Stimulated activated CD4-positive, alpha-beta T cell treated with anti-CD3 and anti-CD28 coated beads, Interleukin-4, amount 100 ng/mL, for 1 hour (primary cell): ENCODE data around the gene TTC28.
"Not testable (repeated sequence)": the region's sequence is repeated elsewhere in the genome, so short reads cannot be mapped to it uniquely, and the experiment has no call there.

ENCODE experiments used
- DNase-seq: peaks from one replicate; pipeline ENCODE4 v3.0.0-alpha.2; 2020

The TTC28 gene

DNA sequence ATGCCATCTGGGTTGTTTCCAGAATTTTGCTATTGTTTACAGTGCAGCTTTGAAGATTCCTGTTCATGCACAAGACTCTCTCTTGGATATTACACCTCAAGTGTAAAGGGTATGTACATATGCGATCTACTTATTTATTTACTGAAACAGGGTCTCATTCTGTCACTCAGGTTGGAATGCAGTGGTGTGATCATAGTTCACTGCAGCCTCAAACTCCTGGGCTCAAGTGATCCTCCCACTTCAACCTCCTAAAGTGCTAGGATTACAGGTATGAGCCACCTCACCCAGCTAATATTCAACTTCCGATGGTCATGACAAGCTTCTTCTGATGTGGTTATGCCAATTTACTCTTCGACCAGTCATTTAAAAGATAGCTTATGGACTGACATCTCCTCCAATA, 602.5 kb downstream of the TTC28 start:
- no peak for DNase-seq

GRCh38 chr22:28075358-28075981, 604.2 kb downstream of the TTC28 start:
- DNase-seq, result no peak

GRCh38 chr22:28074526-28074925, 605.1 kb downstream of the TTC28 start:
- no peak for DNase-seq

DNA sequence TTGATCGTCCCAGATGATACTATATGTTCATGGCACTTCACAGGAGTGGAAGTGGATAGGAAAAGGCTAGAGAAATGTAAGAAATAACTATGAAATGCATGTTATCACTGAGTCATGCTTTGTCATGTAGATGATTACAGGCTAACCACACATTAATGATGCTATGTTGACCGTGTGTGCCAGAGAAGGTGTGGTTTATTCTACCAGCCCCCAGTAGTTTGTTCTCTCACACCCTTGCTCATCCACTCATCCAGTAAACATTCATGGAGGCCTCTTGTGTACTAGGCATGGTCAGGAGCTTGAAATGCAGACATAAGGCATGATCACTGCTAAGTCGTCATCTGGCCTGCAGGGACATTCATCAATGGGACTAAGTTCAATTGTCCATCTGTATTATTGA, 607.6 kb downstream of the TTC28 start:
- no peak for DNase-seq

DNA sequence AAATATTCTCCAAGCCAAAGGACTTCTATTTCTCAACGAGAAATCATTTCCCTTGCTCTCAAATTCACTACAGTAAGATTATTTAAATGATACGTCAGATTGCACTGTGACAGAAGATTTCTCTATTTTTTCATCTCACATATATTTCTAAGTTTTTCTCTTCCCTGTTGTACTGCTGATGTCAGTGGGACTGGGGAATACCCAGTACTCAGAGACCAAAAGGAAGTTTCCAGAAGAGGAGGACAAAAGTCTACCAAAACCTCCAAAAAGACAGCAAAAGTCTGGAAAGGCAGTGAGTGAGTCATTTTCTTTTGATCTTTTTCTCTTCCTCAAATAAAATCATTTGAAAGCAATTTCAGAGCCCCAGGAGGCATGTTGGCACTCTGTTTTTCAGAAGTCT, 610.8 kb downstream of the TTC28 start:
- DNase-seq, result no peak

DNA sequence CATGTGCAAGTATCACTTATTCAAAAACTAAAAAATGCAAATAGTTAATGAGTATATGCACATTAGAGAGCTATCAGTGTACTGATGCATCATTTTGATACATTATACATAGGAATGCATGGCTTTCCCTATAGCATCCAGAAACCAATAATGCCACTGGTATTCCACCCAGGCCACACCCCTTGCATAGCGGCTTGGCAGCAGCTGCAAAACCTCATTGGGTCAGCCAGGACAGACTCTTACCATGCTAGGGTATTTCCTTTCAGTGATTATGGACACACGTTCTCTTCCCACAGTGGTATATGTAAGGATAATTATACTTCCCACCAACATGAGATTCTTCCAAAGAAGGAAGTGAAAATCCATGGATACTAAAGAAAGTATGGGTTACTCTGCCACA, 614.7 kb downstream of the TTC28 start:
- no peak for DNase-seq

- DNase-seq, result no peak
Observed at GRCh38 chr22:28063656-28064055, 616.0 kb downstream of the TTC28 start.

DNA sequence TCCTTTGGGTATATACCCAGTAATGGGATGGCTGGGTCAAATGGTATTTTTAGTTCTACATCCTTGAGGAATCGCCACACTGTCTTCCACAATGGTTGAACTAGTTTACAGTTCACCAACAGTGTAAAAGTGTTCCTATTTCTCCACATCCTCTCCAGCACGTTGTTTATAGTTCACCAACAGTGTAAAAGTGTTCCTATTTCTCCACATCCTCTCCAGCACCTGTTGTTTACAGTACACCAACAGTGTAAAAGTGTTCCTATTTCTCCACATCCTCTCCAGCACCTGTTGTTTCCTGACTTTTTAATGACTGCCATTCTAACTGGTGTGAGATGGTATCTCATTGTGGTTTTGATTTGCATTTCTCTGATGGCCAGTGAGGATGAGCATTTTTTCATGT, 619.0 kb downstream of the TTC28 start:
- not testable (repeated sequence) for DNase-seq

GRCh38 chr22:28058036-28058435, 621.6 kb downstream of the TTC28 start:
- no peak for DNase-seq

DNA sequence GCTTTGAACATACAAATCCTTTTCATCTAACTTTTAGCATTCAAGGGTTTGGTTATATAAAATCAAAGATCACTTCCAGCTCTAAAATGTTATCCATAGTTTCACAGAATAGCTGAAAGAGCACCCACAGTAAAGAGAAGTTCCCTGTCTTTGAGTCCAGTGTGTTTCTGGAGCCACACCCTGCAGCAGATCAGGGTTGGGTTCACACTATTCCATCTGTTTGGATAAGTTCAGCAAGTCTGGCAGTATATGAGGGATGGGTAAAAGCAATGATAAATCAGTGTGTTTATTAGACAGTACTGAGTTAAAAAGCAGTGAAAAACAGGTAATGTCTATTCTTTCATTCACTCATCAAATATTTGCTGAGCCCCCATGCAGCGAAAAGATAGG, 624.8 kb downstream of the TTC28 start:
- DNase-seq, result no peak

DNA sequence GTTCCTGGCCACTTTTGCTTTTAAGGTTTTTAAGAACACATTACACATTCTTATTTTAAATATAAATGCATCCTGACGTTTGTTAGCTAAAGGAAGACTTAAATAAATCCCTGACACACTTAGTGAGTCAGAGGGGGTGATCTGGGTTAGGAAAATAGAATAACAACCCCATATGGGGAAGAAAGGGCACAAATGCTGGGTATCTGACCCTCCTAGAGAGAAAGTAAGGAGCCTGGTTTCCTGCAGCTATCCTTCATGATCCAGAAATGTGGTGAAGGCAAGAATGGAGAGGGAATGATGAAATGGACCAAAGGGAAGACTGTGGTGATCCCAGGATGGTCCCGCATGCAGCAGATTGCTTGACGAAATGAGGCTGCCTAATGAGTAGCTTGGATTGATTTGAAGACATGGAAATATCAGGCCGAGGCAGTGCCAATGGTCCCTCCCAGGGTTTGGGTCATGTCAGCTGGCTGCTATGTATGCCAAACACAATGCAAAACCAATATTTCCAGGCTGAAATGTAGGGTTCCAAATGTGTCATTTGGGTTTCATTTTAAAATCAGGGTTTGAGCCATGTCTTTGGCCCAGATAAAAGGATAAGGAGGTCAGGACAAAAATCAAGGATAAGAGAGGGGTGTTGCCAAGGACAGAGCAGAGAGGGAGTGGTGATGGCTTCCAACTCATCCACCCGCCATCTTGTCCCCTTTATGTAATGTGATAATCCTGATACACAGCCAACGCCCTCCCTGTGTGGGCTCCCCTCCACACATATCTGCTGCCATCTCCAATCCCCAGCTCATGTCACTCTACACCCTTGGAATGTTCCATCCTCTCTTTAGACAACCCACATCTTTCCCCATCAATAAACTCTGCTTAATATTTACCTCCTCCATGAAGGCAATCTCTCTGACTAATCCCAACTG, 625.5 kb downstream of the TTC28 start:
- no peak for DNase-seq

GRCh38 chr22:28052825-28053269, 626.8 kb downstream of the TTC28 start:
- DNase-seq, result no peak

- DNase-seq, result peak; percentile 39
Observed at GRCh38 chr22:28051787-28052356, 627.8 kb downstream of the TTC28 start.

- DNase-seq, result no peak
Observed at GRCh38 chr22:28051091-28051786, 628.4 kb downstream of the TTC28 start.

GRCh38 chr22:28048529-28048928, 631.1 kb downstream of the TTC28 start:
- no peak for DNase-seq

- no peak for DNase-seq
Observed at GRCh38 chr22:28047740-28048139, 631.9 kb downstream of the TTC28 start.

- no peak for DNase-seq
Observed at GRCh38 chr22:28046100-28046499, 633.5 kb downstream of the TTC28 start.

DNA sequence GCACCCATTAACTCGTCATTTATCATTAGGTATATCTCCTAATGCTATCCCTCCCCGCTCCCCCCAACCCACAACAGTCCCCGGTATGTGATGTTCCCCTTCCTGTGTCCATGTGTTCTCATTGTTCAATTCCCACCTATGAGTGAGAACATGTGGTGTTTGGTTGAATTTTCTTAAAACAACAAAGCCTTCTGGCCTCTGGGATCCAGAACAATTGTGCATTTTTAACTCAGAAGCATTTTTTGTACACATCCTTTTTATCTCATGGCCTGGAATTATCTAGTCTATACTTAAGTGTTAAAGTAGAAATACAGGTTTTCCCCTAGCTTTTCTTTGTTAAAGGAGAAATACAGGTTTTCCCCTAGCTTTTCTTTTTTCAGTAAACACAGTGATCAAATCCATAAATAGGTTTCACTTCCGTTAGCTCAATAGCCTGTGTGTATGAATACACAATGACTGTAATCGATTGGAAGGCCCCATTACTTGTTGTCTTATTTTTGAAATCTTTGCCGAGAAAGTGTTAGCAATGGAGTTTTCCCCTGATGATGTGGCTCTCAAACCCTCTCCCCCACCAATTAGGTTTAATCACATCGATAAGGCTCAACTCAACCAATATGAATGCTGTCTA, 635.0 kb downstream of the TTC28 start:
- DNase-seq, result no peak

GRCh38 chr22:28043266-28043665, 636.4 kb downstream of the TTC28 start:
- no peak for DNase-seq

DNA sequence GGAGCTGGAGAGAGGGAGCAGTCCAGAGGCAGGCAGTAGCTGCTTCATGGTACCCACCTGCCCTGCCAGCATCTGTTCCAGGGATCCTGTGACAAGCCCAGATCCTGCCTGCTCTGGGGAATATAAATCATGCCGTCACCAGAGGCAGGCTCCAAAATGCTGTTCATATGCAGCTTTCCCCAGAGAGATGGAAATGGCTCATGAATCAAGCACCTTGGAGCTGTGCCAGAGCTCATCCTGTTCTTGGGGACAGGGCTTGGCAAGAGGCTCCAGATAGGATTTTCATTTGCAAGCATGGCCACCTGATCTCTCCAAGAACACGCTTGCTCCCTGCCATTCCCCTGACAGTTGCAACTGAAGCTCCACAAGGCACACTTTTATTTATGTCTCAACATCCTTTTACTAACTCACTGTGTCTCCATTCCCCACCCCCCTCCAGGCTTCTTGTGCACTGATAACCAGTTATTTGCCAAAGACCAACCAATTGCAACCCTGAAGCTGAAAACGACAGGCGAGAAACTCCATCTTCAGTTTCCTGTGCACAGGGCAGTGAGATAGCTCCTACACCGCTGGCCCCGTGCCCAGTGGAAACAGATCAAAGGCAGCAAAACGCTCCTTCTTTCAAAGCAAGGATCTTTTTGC, 644.8 kb downstream of the TTC28 start:
- DNase-seq, result peak; percentile 11

DNA sequence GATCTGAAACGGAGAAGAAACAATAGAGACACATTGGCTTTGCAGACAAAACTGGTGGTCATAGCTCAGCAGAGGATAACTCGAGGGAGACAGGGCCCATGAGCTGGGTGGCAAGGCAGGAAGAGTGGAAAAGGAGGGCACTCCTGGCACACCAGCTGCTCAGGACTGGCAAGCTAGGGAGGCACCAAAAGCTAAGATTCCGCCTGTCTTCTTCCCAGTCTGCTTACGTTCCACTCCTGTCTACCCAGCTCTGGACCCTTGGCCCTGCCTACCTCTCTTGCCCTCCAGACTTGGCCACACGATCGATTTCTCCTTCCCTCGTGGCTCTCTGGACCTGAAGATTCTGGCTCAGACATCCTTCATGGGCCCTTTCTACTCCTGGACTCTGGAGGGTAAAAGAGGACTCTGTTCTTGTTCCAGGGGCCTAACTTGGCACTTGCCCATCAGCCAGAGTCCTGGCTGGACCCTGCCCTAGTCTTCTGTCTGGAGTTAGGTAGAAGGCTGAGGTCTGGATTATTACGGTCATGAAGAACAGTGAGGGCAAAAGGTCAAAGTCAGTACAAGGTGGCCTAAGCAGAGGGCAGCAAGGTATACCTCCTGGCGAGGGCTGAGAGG, 645.4 kb downstream of the TTC28 start:
- DNase-seq, result no peak

DNA sequence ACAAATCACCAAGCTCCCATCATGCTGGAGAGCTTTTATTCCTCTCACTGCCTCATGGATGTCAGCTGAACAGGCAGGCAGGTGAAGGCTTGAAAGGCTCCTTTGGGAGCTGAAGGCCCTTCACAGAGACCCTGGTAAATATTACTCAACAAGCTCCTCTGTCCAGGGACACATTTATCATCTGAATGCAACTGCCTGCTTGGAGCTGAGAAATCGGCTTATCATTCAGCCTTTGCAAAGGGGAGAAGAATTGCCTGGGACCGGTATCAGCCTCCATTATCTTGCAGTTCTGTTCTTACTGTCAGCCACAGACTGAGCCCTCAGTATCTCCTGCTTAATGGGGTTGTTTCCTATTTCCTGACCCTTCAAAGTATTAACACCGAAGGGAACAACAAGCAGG, 646.8 kb downstream of the TTC28 start:
- DNase-seq, result no peak
